HepG2 (cell line): ENCODE data around the gene PSMB9. TPM values are rescaled to one million over a fixed set of nuclear protein-coding genes. Genes with fewer than 3 reads are reported as not detected.

ENCODE experiments used
- AFF4 ChIP-seq: sonication (generic); formaldehyde crosslinking; IDR thresholded peaks from 2 replicates; pipeline ENCODE4 v1.4.0; 2020; ENCODE audit warnings: missing genetic modification reagents
- ARID5B ChIP-seq: IDR thresholded peaks from 2 replicates; pipeline ENCODE4 v1.4.0; 2020; ENCODE audit warnings: mild to moderate bottlenecking, missing genetic modification reagents
- ATF7-NPFF ChIP-seq: sonication (generic); formaldehyde crosslinking; IDR thresholded peaks from 2 replicates; pipeline ENCODE4 v1.8.1; 2023; ENCODE audit warnings: mild to moderate bottlenecking, low read depth, missing genetic modification reagents, moderate library complexity
- CREM ChIP-seq, 2 experiments: sonication (generic) in 1 of 2; formaldehyde crosslinking in 1 of 2; IDR thresholded peaks; 2 replicates each; pipeline versions ENCODE4 v1.4.0 to v1.6.1; 2016 to 2020; ENCODE audit warnings: antibody characterized with exemption in 1 of 2, mild to moderate bottlenecking in 1 of 2, missing genetic modification reagents in 1 of 2
- KLF15 ChIP-seq: sonication (generic); formaldehyde crosslinking; IDR thresholded peaks from 2 replicates; pipeline ENCODE4 v1.8.1; 2023; ENCODE audit warnings: borderline replicate concordance, mild to moderate bottlenecking, inconsistent platforms, missing genetic modification reagents, mixed read lengths
- MTF2 ChIP-seq: sonication (generic); formaldehyde crosslinking; IDR thresholded peaks from 2 replicates; pipeline ENCODE4 v1.5.0; 2020; ENCODE audit warnings: missing genetic modification reagents, borderline replicate concordance
- SMAD3 ChIP-seq: sonication (generic); formaldehyde crosslinking; IDR thresholded peaks from 2 replicates; pipeline ENCODE4 v1.4.0; 2020; ENCODE audit warnings: missing genetic modification reagents
- SMAD9 ChIP-seq: sonication (generic); formaldehyde crosslinking; IDR thresholded peaks from 2 replicates; pipeline ENCODE4 v1.5.1; 2020; ENCODE audit warnings: mild to moderate bottlenecking, missing genetic modification reagents
- SRSF4 ChIP-seq: fragments of 200-400 bp; formaldehyde crosslinking; IDR thresholded peaks from one replicate; pipeline ENCODE4 v1.6.1; 2018; ENCODE audit warnings: mild to moderate bottlenecking, low read depth, low read length, moderate library complexity; ENCODE audit not compliant: poor library complexity, severe bottlenecking
- TOE1 ChIP-seq: sonication (generic); formaldehyde crosslinking; IDR thresholded peaks from 2 replicates; pipeline ENCODE4 v1.4.0; 2020; ENCODE audit warnings: mild to moderate bottlenecking, missing genetic modification reagents
- U2AF2 ChIP-seq: fragments of 200-400 bp; formaldehyde crosslinking; IDR thresholded peaks from 2 replicates; pipeline ENCODE4 v1.6.1; 2017; ENCODE audit warnings: low read depth, mild to moderate bottlenecking, low read length
- ZBTB38 ChIP-seq: sonication (generic); formaldehyde crosslinking; IDR thresholded peaks from 2 replicates; pipeline ENCODE4 v1.5.1; 2020; ENCODE audit warnings: mild to moderate bottlenecking, missing genetic modification reagents
- ZFP41 ChIP-seq: sonication (generic); formaldehyde crosslinking; IDR thresholded peaks from 2 replicates; pipeline ENCODE4 v1.4.0; 2020; ENCODE audit warnings: mild to moderate bottlenecking, missing genetic modification reagents, borderline replicate concordance
- ZNF383 ChIP-seq: sonication (generic); formaldehyde crosslinking; IDR thresholded peaks from 2 replicates; pipeline ENCODE4 v1.4.0; 2020; ENCODE audit warnings: missing genetic modification reagents, mild to moderate bottlenecking, borderline replicate concordance
- ZNF510 ChIP-seq: sonication (generic); formaldehyde crosslinking; IDR thresholded peaks from 2 replicates; pipeline ENCODE4 v1.4.0; 2020; ENCODE audit warnings: low read depth, mild to moderate bottlenecking, missing genetic modification reagents
- ZNF720 ChIP-seq: sonication (generic); formaldehyde crosslinking; IDR thresholded peaks from 2 replicates; pipeline ENCODE4 v1.4.0; 2020; ENCODE audit warnings: missing genetic modification reagents
- ZNF800 ChIP-seq: sonication (generic); formaldehyde crosslinking; IDR thresholded peaks from 2 replicates; pipeline ENCODE4 v1.4.0; 2020; ENCODE audit warnings: missing genetic modification reagents
- polyA plus RNA-seq, 8 experiments: library from polyadenylated mRNA; depleted of rRNA in 3 of 8; stranded (reverse) in 7 of 8; unstranded in 1 of 8; fragments of >200 nt; fragmentation: Illumina TruSeq in 4 of 8; extraction: Trizol in 4 of 8; gene quantifications; 2 replicates each; pipeline versions ENCODE4 v1.2.1 to v1.2.3, GENCODE V29; 2011 to 2016; ENCODE audit warnings: low read depth in 4 of 8, missing spikeins in 1 of 8, mixed read lengths in 1 of 8; ENCODE audit not compliant: insufficient read depth in 1 of 8
- total RNA-seq, 5 experiments: library from RNA; depleted of rRNA; stranded (reverse); fragments of >200 nt; fragmentation: Illumina TruSeq; extraction: Trizol; gene quantifications; 2 replicates each; pipeline ENCODE4 v1.2.3, GENCODE V29; 2016; ENCODE audit warnings: low read depth in 1 of 5
- TF ChIP-seq, protein P1 (sequence below): sonication (generic); formaldehyde crosslinking; IDR thresholded peaks from 2 replicates; pipeline ENCODE4 v1.4.0; 2020; ENCODE audit warnings: missing genetic modification reagents, borderline replicate concordance

PSMB9 gene
- total and polyA plus RNA-seq, 2 of the 13 experiments (the other 11 are each of a cell fraction or from before 2014, with no cell fraction given), result 15.6 to 16.0 TPM

DNA sequence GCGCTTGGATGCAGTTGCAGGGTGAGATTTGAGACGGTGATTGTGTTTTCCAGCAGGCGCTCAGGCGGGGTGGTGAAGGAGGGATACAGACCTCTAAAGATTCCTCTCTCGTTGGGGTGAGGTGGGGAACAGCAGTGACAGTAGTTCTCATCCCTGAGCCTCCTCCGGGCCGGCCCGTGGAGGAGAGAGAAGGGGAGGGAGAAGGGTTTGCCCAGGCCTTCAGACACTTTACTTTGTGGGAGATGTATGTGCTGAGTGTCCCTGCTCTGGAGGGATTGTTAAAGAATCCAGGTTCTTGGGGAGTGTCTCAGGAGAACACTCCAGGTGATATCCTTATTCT is 41.0 kb downstream of the PSMB9 start (continued):
- TF ChIP-seq SMAD3 (0 out of 2 replicates have a peak, but pooled peaks have one; percentile 4), SRSF4 (no peak), U2AF2 (no peak), ZNF720 (CRISPR knock-in tag) (no peak), SMAD9 (CRISPR knock-in tag) (no peak), ATF7-NPFF (CRISPR knock-in tag) (no peak; the same call in none of the 2 replicates), ZFP41 (peak; percentile 61; the same call in 1 of the 2 replicates), ZNF800 (CRISPR knock-in tag) (no peak), ZBTB38 (no peak), ARID5B (CRISPR knock-in tag) (no peak), KLF15 (CRISPR knock-in tag) (no peak), MTF2 (CRISPR knock-in tag) (no peak), ZNF510 (CRISPR knock-in tag) (no peak), TOE1 (CRISPR knock-in tag) (no peak), CREM (IDR thresholded peaks at IDR 0.05) (no peak), CREM (CRISPR knock-in tag; IDR thresholded peaks at IDR 0.05) (no peak), AFF4 (no peak), ZNF383 (CRISPR knock-in tag) (no peak)
- TF ChIP-seq, protein P1, sequence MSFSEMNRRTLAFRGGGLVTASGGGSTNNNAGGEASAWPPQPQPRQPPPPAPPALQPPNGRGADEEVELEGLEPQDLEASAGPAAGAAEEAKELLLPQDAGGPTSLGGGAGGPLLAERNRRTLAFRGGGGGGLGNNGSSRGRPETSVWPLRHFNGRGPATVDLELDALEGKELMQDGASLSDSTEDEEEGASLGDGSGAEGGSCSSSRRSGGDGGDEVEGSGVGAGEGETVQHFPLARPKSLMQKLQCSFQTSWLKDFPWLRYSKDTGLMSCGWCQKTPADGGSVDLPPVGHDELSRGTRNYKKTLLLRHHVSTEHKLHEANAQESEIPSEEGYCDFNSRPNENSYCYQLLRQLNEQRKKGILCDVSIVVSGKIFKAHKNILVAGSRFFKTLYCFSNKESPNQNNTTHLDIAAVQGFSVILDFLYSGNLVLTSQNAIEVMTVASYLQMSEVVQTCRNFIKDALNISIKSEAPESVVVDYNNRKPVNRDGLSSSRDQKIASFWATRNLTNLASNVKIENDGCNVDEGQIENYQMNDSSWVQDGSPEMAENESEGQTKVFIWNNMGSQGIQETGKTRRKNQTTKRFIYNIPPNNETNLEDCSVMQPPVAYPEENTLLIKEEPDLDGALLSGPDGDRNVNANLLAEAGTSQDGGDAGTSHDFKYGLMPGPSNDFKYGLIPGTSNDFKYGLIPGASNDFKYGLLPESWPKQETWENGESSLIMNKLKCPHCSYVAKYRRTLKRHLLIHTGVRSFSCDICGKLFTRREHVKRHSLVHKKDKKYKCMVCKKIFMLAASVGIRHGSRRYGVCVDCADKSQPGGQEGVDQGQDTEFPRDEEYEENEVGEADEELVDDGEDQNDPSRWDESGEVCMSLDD (CRISPR knock-in tag), result no peak
